Erythroblast (primary cell): ENCODE results near the gene POMT1.

ENCODE experiments used
- GATA1 ChIP-seq: IDR thresholded peaks from 2 replicates; pipeline ENCODE4 v1.6.1; 2011; ENCODE audit warnings: low read depth, mild to moderate bottlenecking, control low read depth, low read length, moderate library complexity
- POLR2A ChIP-seq: IDR thresholded peaks from 2 replicates; pipeline ENCODE4 v1.6.1; 2011; ENCODE audit warnings: mild to moderate bottlenecking, low read length

DNA sequence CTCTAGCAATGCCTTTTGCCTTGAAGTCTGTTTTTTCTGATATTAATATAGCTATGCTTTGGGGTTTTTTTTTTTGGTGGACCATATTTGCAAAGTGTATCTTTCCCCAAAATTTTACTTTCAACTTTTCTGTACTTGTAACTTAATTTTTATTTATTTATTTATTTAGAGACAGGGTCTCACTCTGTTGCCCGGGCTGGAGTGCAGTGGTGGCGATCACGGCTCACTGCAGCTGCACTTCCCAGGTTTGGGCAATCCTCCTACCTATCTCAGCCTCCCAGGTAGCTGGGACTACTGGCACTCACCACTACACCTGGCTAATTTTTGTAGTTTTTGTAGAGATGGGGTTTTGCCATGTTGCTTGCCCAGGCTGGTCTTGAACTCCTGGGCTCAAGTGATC is 63.4 kb downstream of the POMT1 start:
- no peak for TF ChIP-seq POLR2A
- no peak for TF ChIP-seq GATA1
